C1 segment of cervical spinal cord (tissue), 14 donors: ENCODE measurements around the gene NRIP3.

ENCODE experiments used
- DNase-seq, 14 donors: peaks; one replicate each; lab custom pipeline; 2025; lab: John Stamatoyannopoulos, UW

The NRIP3 gene

DNA sequence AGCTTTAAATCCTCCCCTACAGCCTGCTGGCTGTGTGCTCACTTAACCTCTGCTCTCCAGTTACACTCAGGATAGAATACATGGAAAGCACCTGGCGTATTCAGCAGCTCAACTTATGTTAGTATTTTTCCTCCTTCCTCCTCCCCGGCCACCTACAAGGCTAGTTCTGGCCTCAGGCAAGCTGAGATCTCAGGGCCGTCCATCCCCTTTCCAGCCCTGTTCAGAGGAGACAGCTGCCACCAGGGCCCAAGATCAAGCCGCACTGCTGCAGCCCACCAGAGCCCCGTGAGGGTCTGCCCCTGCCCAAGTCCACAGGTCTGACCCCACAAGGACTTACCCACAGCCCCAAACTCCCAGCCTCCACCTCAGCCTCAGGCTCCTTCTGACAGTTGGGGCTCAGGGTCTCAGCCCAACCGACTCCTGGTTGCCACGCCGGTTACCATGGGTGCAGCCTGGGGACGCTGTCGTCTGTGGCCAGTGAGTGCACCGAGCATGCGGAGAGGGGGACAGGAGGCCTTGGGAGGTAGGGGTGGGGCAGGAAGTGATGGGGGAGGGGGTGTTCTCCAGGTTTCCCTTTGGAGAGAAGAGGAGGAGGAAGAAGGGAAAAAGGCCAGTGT, 71.1 kb downstream of the NRIP3 start, which contains the start of gene C11orf16:
Gene C11orf16 (minus strand): TSS at position 384 of the 617 bp plus-strand sequence. CDS start 639 bp downstream, outside the sequence.
- DNase-seq = no peak
